HepG2 (cell line): ENCODE results near the gene RNU5B-1. TPM values are rescaled to one million over a fixed set of nuclear protein-coding genes. Genes with fewer than 3 reads are reported as not detected.

Experiments
- ATAC-seq: fragments of 200-7000 bp; cut with Tn5 transposase; 3 replicates; pipeline ENCODE4 v1.9.1; 2020; ENCODE audit warnings: mild to moderate bottlenecking, moderate library complexity
- BruUV-seq: library from RNA; stranded (reverse); fragments of 400-500 nt; replicated peaks from 2 replicates; lab custom pipeline; 2021; lab: Mats Ljungman, UMichigan
- CTCF ChIA-PET: fragments of 300-600 bp; formaldehyde crosslinking; extraction: SDS; loops from one replicate; lab custom pipeline; 2021; ENCODE audit warnings: low total read pairs, inconsistent platforms, low intra/inter-chr PET ratio; lab: Yijun Ruan, JAX
- POLR2A ChIA-PET: fragments of 350-600 bp; sonication (Branson Sonifier 250); formaldehyde crosslinking; loops from one replicate; lab custom pipeline; 2020; ENCODE audit warnings: antibody characterized with exemption, inconsistent platforms; lab: Yijun Ruan, JAX
- DNase-seq: peaks from one replicate; pipeline ENCODE4 v3.0.0-alpha.2; 2015; ENCODE audit warnings: low spot score
- FAIRE-seq: peaks from 3 replicates; lab custom pipeline; 2011; peaks lifted over from hg19 to GRCh38; lab: Jason Lieb, UNC
- H2AFZ ChIP-seq: one replicate; pipeline ENCODE4 v1.6.1; 2011; ENCODE audit warnings: low read length, inconsistent platforms
- H3K27ac ChIP-seq: fragments of 300-600 bp; 3 replicates; pipeline ENCODE4 v1.8.0; 2011; ENCODE audit warnings: mixed run types, mild to moderate bottlenecking, mixed read lengths, low read length, inconsistent platforms; ENCODE audit not compliant: insufficient read depth; ENCODE audit errors: extremely low read length
- H3K27me3 ChIP-seq, 2 experiments: fragments of 200-600 bp in 1 of 2; 2 replicates in 1 of 2; 3 replicates in 1 of 2; pipeline versions ENCODE4 v1.6.0 to v1.8.0; 2011; ENCODE audit warnings: low read length in 2 of 2, mild to moderate bottlenecking in 2 of 2, moderate library complexity in 2 of 2, inconsistent platforms in 1 of 2; ENCODE audit not compliant: insufficient read depth in 2 of 2, control insufficient read depth in 1 of 2
- H3K36me3 ChIP-seq, 2 experiments: fragments of 200-600 bp in 1 of 2; replicated peaks in 1 of 2; 2 replicates in 1 of 2; 3 replicates in 1 of 2; pipeline versions ENCODE4 v1.5.1 to v1.8.0; 2011; ENCODE audit warnings: low read length in 2 of 2, inconsistent platforms in 1 of 2; ENCODE audit not compliant: insufficient read depth in 2 of 2, control insufficient read depth in 1 of 2
- H3K4me1 ChIP-seq: 2 replicates; pipeline ENCODE4 v1.5.1; 2012; ENCODE audit warnings: low read length, inconsistent platforms; ENCODE audit not compliant: insufficient read depth
- H3K4me2 ChIP-seq: 2 replicates; pipeline ENCODE4 v1.6.0; 2011; ENCODE audit warnings: low read depth, low read length, inconsistent platforms
- H3K4me3 ChIP-seq, 3 experiments: fragments of 200-600 bp in 1 of 3; sonication (generic), shearing (Covaris generic) in 1 of 3; replicated peaks in 1 of 3; 2 replicates each; pipeline ENCODE4 v1.5.1; 2011 to 2016; ENCODE audit warnings: low read length in 3 of 3, inconsistent platforms in 2 of 3, low read depth in 2 of 3, mild to moderate bottlenecking in 2 of 3, control low read depth in 1 of 3, mixed read lengths in 1 of 3; ENCODE audit not compliant: insufficient read depth in 1 of 3
- H3K79me2 ChIP-seq: one replicate; pipeline ENCODE4 v1.6.1; 2011; ENCODE audit warnings: low read length, inconsistent platforms; ENCODE audit not compliant: insufficient read depth
- H3K9ac ChIP-seq: 2 replicates; pipeline ENCODE4 v1.6.0; 2011; ENCODE audit warnings: mild to moderate bottlenecking, low read depth, low read length, inconsistent platforms; ENCODE audit not compliant: insufficient read depth
- H3K9me3 ChIP-seq: 2 replicates; pipeline ENCODE4 v1.5.1; 2012; ENCODE audit warnings: mild to moderate bottlenecking, low read length
- H4K20me1 ChIP-seq: 2 replicates; pipeline ENCODE4 v1.6.0; 2011; ENCODE audit warnings: inconsistent platforms, mild to moderate bottlenecking, low read length, moderate library complexity; ENCODE audit not compliant: insufficient read depth
- AGO2 ChIP-seq: fragments of 200-400 bp; formaldehyde crosslinking; optimal IDR thresholded peaks from 2 replicates; pipeline ENCODE3; 2017; ENCODE audit warnings: mild to moderate bottlenecking, low read depth, low read length, moderate library complexity
- SNRNP70 ChIP-seq: fragments of 200-400 bp; formaldehyde crosslinking; IDR thresholded peaks from 2 replicates; pipeline ENCODE4 v1.6.1; 2017; ENCODE audit warnings: mild to moderate bottlenecking, low read depth, low read length, moderate library complexity
- TAF15 ChIP-seq: fragments of 200-400 bp; formaldehyde crosslinking; IDR thresholded peaks from one replicate; pipeline ENCODE4 v1.6.1; 2018; ENCODE audit warnings: mild to moderate bottlenecking, low read depth, low read length; ENCODE audit not compliant: poor library complexity, severe bottlenecking
- TCF7 ChIP-seq: sonication (generic); IDR thresholded peaks from 2 replicates; pipeline ENCODE4 v1.6.1; 2016; ENCODE audit warnings: antibody characterized with exemption, low read depth
- TEAD2 ChIP-seq: sonication (generic); formaldehyde crosslinking; IDR thresholded peaks from 2 replicates; pipeline ENCODE4 v1.9.0; 2021; ENCODE audit warnings: missing genetic modification reagents
- ZFP91 ChIP-seq: sonication (generic); formaldehyde crosslinking; IDR thresholded peaks from 2 replicates; pipeline ENCODE4 v1.9.0; 2022; ENCODE audit warnings: missing genetic modification reagents, mild to moderate bottlenecking, borderline replicate concordance
- ZNF296 ChIP-seq: sonication (generic); formaldehyde crosslinking; conservative IDR thresholded peaks from 2 replicates; pipeline ENCODE4 v1.5.0; 2020; ENCODE audit warnings: mild to moderate bottlenecking, missing genetic modification reagents
- ZNF546 ChIP-seq: sonication (generic); formaldehyde crosslinking; conservative IDR thresholded peaks from 2 replicates; pipeline ENCODE4 v1.8.1; 2023; ENCODE audit warnings: mild to moderate bottlenecking, missing genetic modification reagents
- ZNF557 ChIP-seq: sonication (generic); formaldehyde crosslinking; IDR thresholded peaks from 2 replicates; pipeline ENCODE4 v1.4.0; 2020; ENCODE audit warnings: missing genetic modification reagents
- WGBS: methylation state at CpG from one replicate; pipeline ENCODE4 v1.1.6; 2017; ENCODE audit warnings: low lambda C conversion rate; 5-methylcytosine and 5-hydroxymethylcytosine counted together
- in situ Hi-C: cut with HindIII; loops from 2 replicates; pipeline ENCODE4 v1.10.0; 2017; ENCODE audit warnings: low pct_unique_long_range_greater_than_20kb; ENCODE audit not compliant: extremely low pct_ligation_motif_present
- intact Hi-C: fragments of 100-400 bp; cut with micrococcal nuclease; formaldehyde crosslinking; loops from one replicate; pipeline ENCODE4 v1.10.0; 2022; ENCODE audit not compliant: unreplicated experiment
- polyA plus RNA-seq, 8 experiments: library from polyadenylated mRNA; depleted of rRNA in 3 of 8; stranded (reverse) in 7 of 8; unstranded in 1 of 8; fragments of >200 nt; fragmentation: Illumina TruSeq in 4 of 8; extraction: Trizol in 4 of 8; gene quantifications; 2 replicates each; pipeline versions ENCODE4 v1.2.1 to v1.2.3, GENCODE V29; 2011 to 2016; ENCODE audit warnings: low read depth in 4 of 8, missing spikeins in 1 of 8, mixed read lengths in 1 of 8; ENCODE audit not compliant: insufficient read depth in 1 of 8
- total RNA-seq, 5 experiments: library from RNA; depleted of rRNA; stranded (reverse); fragments of >200 nt; fragmentation: Illumina TruSeq; extraction: Trizol; gene quantifications; 2 replicates each; pipeline ENCODE4 v1.2.3, GENCODE V29; 2016; ENCODE audit warnings: low read depth in 1 of 5
- TF ChIP-seq, protein P1 (sequence below): sonication (generic); formaldehyde crosslinking; IDR thresholded peaks from 2 replicates; pipeline ENCODE4 v1.8.1; 2023; ENCODE audit warnings: mild to moderate bottlenecking, missing genetic modification reagents
- TF ChIP-seq, protein P2 (sequence below): sonication (generic); formaldehyde crosslinking; IDR thresholded peaks from 2 replicates; pipeline ENCODE4 v1.5.0; 2020; ENCODE audit warnings: mild to moderate bottlenecking, missing genetic modification reagents

Gene RNU5B-1
- total and polyA plus RNA-seq, 2 of the 13 experiments (the other 11 are each of a cell fraction or from before 2014, with no cell fraction given) = 1,646 TPM; not detected in 1

DNA sequence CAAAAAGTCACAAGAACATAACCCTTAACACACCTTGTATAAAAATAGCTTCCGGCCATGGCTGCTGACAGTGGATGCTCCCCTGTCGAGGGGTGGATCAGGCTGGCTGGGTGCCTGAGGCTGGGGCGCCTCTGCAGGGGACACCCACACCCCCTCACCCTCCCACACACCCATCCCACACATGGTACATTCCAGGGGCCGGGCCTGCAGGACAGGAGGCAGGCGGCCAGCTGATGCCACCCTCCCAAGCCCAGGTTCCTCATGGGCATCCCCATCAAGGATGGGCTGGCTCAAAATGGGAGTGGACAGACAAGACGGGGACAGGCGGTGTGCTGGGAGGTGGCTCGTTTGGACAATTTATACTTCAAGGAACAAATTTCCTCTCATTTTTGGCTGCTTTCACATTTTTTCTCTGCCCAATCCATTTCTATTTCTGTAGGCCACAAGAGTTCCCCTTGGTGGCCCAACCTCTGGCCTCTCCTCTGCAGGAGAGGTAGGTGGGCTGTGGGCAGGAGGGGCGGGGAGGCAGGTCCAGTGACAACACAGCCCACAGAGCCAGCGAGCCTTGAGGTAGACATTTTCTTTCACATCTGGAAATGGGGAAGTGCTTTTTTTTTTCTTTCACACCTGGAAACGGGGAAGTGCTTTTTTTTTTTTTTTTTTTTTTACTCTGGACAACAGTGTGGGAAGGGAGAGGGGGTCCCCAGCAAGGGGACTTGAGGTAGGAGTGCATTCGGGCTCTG is 23.3 kb downstream of the RNU5B-1 start:
- DNase-seq (no peak), ATAC-seq (no peak), FAIRE-seq (no peak)
- TF ChIP-seq AGO2 = peak; percentile 65
- no peak for TF ChIP-seq ZFP91 (CRISPR knock-in tag)
- no peak for TF ChIP-seq SNRNP70
- peaks cover 15% of the 10 kb centered on the region for H3K4me1 ChIP-seq
- CTCF ChIA-PET = no interaction called here
- POLR2A ChIA-PET = no interaction called here
- no peak overlapping the region for H3K9ac ChIP-seq
- in situ Hi-C loops = no loop called here
- H3K4me3 ChIP-seq = no peak overlapping the region
- peaks cover 24 to 42% of the 10 kb centered on the region in 2 experiments; a peak in 4 of 5 replicates for H3K36me3 ChIP-seq
- intact Hi-C loops = no loop called here
- BruUV-seq = TSS peak; percentile 53
- no peaks in the 10 kb centered on the region for H3K79me2 ChIP-seq
- no peak overlapping the region for H3K27ac ChIP-seq
- H4K20me1 ChIP-seq = no peaks in the 10 kb centered on the region
- H2AFZ ChIP-seq = no peak overlapping the region
- no peak overlapping the region for H3K4me2 ChIP-seq
- H3K27me3 ChIP-seq = no peaks in the 10 kb centered on the region
- H3K9me3 ChIP-seq = no peaks in the 10 kb centered on the region
- 91% methylated on average over 10 of the region's 12 CpGs for WGBS

DNA sequence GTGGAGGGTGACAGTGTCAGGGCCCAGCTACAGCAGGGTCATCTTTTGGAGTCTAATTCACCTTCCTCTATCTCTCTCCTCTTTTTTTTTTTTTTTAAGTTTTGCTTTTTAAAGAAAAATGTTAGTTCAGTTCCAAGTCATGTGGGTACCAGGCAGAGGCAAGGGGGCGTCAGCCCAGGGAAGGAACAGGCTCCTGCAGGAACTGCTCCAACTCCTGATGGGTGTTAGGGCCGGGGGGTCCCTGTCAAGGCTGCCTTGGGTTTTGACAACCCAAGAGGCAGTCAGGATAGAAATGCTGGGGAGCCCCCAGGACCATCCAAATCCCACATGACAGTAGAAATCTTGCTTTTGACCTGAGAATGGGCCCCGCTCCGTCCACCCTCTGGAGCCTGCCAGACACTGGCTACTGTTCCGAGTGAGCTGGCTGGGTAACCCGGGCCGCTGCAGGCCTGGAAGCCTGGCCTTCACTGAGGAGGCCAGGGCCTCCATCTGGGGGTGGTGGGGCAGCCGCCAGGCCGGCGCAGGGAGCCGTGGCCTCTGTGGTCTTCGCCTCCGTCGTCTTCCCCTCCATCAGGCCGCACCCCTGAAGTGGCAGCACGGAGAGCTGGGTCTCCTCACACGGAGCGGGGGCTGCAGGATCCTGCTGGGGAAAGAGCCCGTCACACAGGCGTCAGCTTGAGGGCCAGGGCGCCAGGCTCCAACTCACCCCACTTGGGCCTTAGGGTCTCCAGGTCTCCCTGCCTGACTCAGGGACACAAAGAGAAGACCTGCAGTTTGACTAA is 24.2 kb downstream of the RNU5B-1 start:
- Histone ChIP-seq H3K9ac (no peak overlapping the region), H3K79me2 (no peaks in the 10 kb centered on the region), H3K4me1 (peaks cover 15% of the 10 kb centered on the region), H3K9me3 (no peaks in the 10 kb centered on the region), H3K36me3 (peaks cover 27 to 51% of the 10 kb centered on the region in 2 experiments; a peak in 4 of 5 replicates), H3K27ac (no peak overlapping the region), H4K20me1 (no peaks in the 10 kb centered on the region), H2AFZ (no peak overlapping the region), H3K4me2 (no peak overlapping the region), H3K27me3 (no peaks in the 10 kb centered on the region), H3K4me3 (no peak overlapping the region)
- in situ Hi-C loops = no loop called here
- FAIRE-seq (no peak), DNase-seq (no peak), ATAC-seq (no peak)
- intact Hi-C loops = no loop called here
- TF ChIP-seq TEAD2 (CRISPR knock-in tag) = no peak
- TF ChIP-seq ZNF546 (CRISPR knock-in tag) = no peak
- no peak for TF ChIP-seq ZNF296 (CRISPR knock-in tag)
- no peak for TF ChIP-seq TCF7
- TF ChIP-seq, protein P1, sequence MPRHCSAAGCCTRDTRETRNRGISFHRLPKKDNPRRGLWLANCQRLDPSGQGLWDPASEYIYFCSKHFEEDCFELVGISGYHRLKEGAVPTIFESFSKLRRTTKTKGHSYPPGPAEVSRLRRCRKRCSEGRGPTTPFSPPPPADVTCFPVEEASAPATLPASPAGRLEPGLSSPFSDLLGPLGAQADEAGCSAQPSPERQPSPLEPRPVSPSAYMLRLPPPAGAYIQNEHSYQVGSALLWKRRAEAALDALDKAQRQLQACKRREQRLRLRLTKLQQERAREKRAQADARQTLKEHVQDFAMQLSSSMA = no peak
- TF ChIP-seq, protein P2, sequence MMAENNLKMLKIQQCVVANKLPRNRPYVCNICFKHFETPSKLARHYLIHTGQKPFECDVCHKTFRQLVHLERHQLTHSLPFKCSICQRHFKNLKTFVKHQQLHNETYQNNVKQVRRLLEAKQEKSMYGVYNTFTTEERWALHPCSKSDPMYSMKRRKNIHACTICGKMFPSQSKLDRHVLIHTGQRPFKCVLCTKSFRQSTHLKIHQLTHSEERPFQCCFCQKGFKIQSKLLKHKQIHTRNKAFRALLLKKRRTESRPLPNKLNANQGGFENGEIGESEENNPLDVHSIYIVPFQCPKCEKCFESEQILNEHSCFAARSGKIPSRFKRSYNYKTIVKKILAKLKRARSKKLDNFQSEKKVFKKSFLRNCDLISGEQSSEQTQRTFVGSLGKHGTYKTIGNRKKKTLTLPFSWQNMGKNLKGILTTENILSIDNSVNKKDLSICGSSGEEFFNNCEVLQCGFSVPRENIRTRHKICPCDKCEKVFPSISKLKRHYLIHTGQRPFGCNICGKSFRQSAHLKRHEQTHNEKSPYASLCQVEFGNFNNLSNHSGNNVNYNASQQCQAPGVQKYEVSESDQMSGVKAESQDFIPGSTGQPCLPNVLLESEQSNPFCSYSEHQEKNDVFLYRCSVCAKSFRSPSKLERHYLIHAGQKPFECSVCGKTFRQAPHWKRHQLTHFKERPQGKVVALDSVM = 0 out of 2 replicates have a peak, but pooled peaks have one; percentile 24
- TF ChIP-seq ZNF557 (CRISPR knock-in tag) = no peak
- TF ChIP-seq TAF15 = no peak
- POLR2A ChIA-PET = no interaction called here
- no TSS peak for BruUV-seq
- CTCF ChIA-PET = no interaction called here
- 97% methylated on average over 14 of the region's 21 CpGs for WGBS
